SK-N-SH (cell line): ENCODE results near the gene BCL2L15. TPM values are rescaled to one million over a fixed set of nuclear protein-coding genes. Genes with fewer than 3 reads are reported as not detected.

Experiments used
- CTCF ChIA-PET: fragments of 300-600, 350-600 bp; formaldehyde crosslinking; extraction: SDS; loops from one replicate; lab custom pipeline; 2021; lab: Yijun Ruan, JAX
- POLR2A ChIA-PET: fragments of 350-600 bp; sonication (Branson Sonifier 250); formaldehyde crosslinking; extraction: SDS; loops from one replicate; lab custom pipeline; 2020; ENCODE audit warnings: antibody characterized with exemption, inconsistent platforms; lab: Yijun Ruan, JAX
- DNase-seq: peaks from one replicate; pipeline ENCODE4 v3.0.0; 2012
- H2AFZ ChIP-seq: fragments of 200-600 bp; sonication (generic); 2 replicates; pipeline ENCODE4 v1.8.1; 2016; ENCODE audit warnings: antibody characterized with exemption, mild to moderate bottlenecking, low read depth
- H3F3A ChIP-seq: fragments of 200-600 bp; sonication (generic); replicated peaks from 2 replicates; pipeline ENCODE3; 2016; ENCODE audit warnings: antibody characterized with exemption, mild to moderate bottlenecking; ENCODE audit not compliant: insufficient read depth
- H3K27ac ChIP-seq, 2 experiments: fragments of 200-500 bp in 1 of 2; fragments of 200-600 bp in 1 of 2; sonication (Bioruptor generic) in 1 of 2; sonication (generic), shearing (Covaris generic) in 1 of 2; 2 replicates each; pipeline versions ENCODE4 v1.5.1 to v1.6.1; 2014 to 2016; ENCODE audit warnings: low read depth in 2 of 2, inconsistent platforms in 1 of 2, low read length in 1 of 2, mild to moderate bottlenecking in 1 of 2, mixed read lengths in 1 of 2
- H3K27me3 ChIP-seq: fragments of 200-600 bp; sonication (generic), shearing (Covaris generic); 2 replicates; pipeline ENCODE4 v1.6.1; 2016; ENCODE audit warnings: mixed run types; ENCODE audit not compliant: insufficient read depth
- H3K36me3 ChIP-seq, 2 experiments: fragments of 200-500 bp in 1 of 2; fragments of 200-600 bp in 1 of 2; sonication (Bioruptor generic) in 1 of 2; sonication (generic) in 1 of 2; replicated peaks in 1 of 2; 2 replicates each; pipeline versions ENCODE3 to v1.5.1; 2014 to 2016; ENCODE audit warnings: low read length in 1 of 2, mild to moderate bottlenecking in 1 of 2; ENCODE audit not compliant: insufficient read depth in 2 of 2, control insufficient read depth in 1 of 2
- H3K4me1 ChIP-seq, 2 experiments: fragments of 200-500 bp in 1 of 2; fragments of 200-600 bp in 1 of 2; sonication (Bioruptor generic) in 1 of 2; sonication (generic), shearing (Covaris generic) in 1 of 2; 2 replicates each; pipeline versions ENCODE4 v1.5.1 to v1.6.1; 2014 to 2016; ENCODE audit warnings: low read depth in 1 of 2, low read length in 1 of 2, mixed run types in 1 of 2; ENCODE audit not compliant: insufficient read depth in 2 of 2, control insufficient read depth in 1 of 2
- H3K4me2 ChIP-seq: fragments of 200-600 bp; sonication (generic), shearing (Covaris generic); 2 replicates; pipeline ENCODE4 v1.6.1; 2017; ENCODE audit warnings: mixed run types
- H3K4me3 ChIP-seq, 2 experiments: fragments of 200-500 bp in 1 of 2; fragments of 200-600 bp in 1 of 2; sonication (Bioruptor generic) in 1 of 2; sonication (generic), shearing (Covaris generic) in 1 of 2; 2 replicates each; pipeline versions ENCODE4 v1.5.1 to v1.8.1; 2014 to 2016; ENCODE audit warnings: low read depth in 2 of 2, inconsistent platforms in 1 of 2, low read length in 1 of 2, mild to moderate bottlenecking in 1 of 2, mixed read lengths in 1 of 2, moderate library complexity in 1 of 2
- H3K79me2 ChIP-seq: fragments of 200-600 bp; sonication (generic); 2 replicates; pipeline ENCODE4 v1.8.1; 2017; ENCODE audit warnings: mild to moderate bottlenecking; ENCODE audit not compliant: insufficient read depth
- H3K9ac ChIP-seq: fragments of 200-600 bp; sonication (generic); 2 replicates; pipeline ENCODE4 v1.6.1; 2017; ENCODE audit warnings: mixed run types
- H3K9me2 ChIP-seq: fragments of 200-600 bp; sonication (generic); 2 replicates; pipeline ENCODE4 v1.6.1; 2017; ENCODE audit warnings: mixed run types
- H3K9me3 ChIP-seq: fragments of 200-600 bp; sonication (generic); 2 replicates; pipeline ENCODE4 v1.6.1; 2017; ENCODE audit warnings: mixed run types, mild to moderate bottlenecking, moderate library complexity
- H4K20me1 ChIP-seq: fragments of 200-600 bp; sonication (generic); 2 replicates; pipeline ENCODE4 v1.6.1; 2017; ENCODE audit warnings: mild to moderate bottlenecking, mixed run types; ENCODE audit not compliant: insufficient read depth
- CHD2 ChIP-seq: fragments of 150-350 bp; IDR thresholded peaks from 2 replicates; pipeline ENCODE4 v1.6.1; 2018; ENCODE audit warnings: low read length; ENCODE audit not compliant: partially characterized antibody
- ELF1 ChIP-seq: IDR thresholded peaks from 2 replicates; pipeline ENCODE4 v1.4.0; 2012
- EP300 ChIP-seq, 2 experiments: IDR thresholded peaks; 2 replicates each; pipeline versions ENCODE4 v1.4.0 to v1.6.1; 2012; ENCODE audit warnings: borderline replicate concordance in 1 of 2, low read depth in 1 of 2, low read length in 1 of 2
- FOXJ3 ChIP-seq: sonication (generic); formaldehyde crosslinking; IDR thresholded peaks from 2 replicates; pipeline ENCODE4 v1.5.1; 2020; ENCODE audit warnings: mild to moderate bottlenecking, missing genetic modification reagents
- FOXM1 ChIP-seq: IDR thresholded peaks from 2 replicates; pipeline ENCODE4 v1.4.0; 2012; ENCODE audit warnings: low read depth, mild to moderate bottlenecking
- GATA2 ChIP-seq: sonication (generic); formaldehyde crosslinking; IDR thresholded peaks from 2 replicates; pipeline ENCODE4 v1.5.0; 2020; ENCODE audit warnings: mild to moderate bottlenecking, missing genetic modification reagents
- JUND ChIP-seq: IDR thresholded peaks from 2 replicates; pipeline ENCODE4 v1.4.0; 2012
- MEF2A ChIP-seq: IDR thresholded peaks from 2 replicates; pipeline ENCODE4 v1.4.0; 2012; ENCODE audit warnings: low read depth, borderline replicate concordance
- MXI1 ChIP-seq: IDR thresholded peaks from 2 replicates; pipeline ENCODE4 v1.6.1; 2012; ENCODE audit warnings: mild to moderate bottlenecking, low read depth, low read length, improper control_type of control experiment
- NFIC ChIP-seq: IDR thresholded peaks from 2 replicates; pipeline ENCODE4 v1.4.0; 2012; ENCODE audit warnings: borderline replicate concordance
- POLR2AphosphoS5 ChIP-seq: IDR thresholded peaks from 2 replicates; pipeline ENCODE4 v1.6.1; 2012; ENCODE audit warnings: low read depth, low read length
- RCOR1 ChIP-seq: fragments of 150-350 bp; IDR thresholded peaks from 2 replicates; pipeline ENCODE4 v1.6.1; 2017; ENCODE audit warnings: antibody characterized with exemption, low read length
- RFX5 ChIP-seq: IDR thresholded peaks from 2 replicates; pipeline ENCODE4 v1.6.1; 2012; ENCODE audit warnings: mild to moderate bottlenecking, improper control_type of control experiment, low read length
- RXRA ChIP-seq: IDR thresholded peaks from 2 replicates; pipeline ENCODE4 v1.4.0; 2012; ENCODE audit warnings: low read depth, mild to moderate bottlenecking, borderline replicate concordance
- SIN3A ChIP-seq: IDR thresholded peaks from 2 replicates; pipeline ENCODE4 v1.6.1; 2012; ENCODE audit warnings: low read depth, mild to moderate bottlenecking, low read length, moderate library complexity, borderline replicate concordance
- SMC3 ChIP-seq: IDR thresholded peaks from 2 replicates; pipeline ENCODE4 v1.6.1; 2012; ENCODE audit warnings: low read depth, low read length, improper control_type of control experiment
- TCF12 ChIP-seq: IDR thresholded peaks from 2 replicates; pipeline ENCODE4 v1.4.0; 2012
- ZBTB33 ChIP-seq: IDR thresholded peaks from 2 replicates; pipeline ENCODE4 v1.4.0; 2012; ENCODE audit warnings: low read depth, borderline replicate concordance
- WGBS: methylation state at CpG from one replicate; pipeline ENCODE4 v1.1.6; 2017; ENCODE audit warnings: low lambda C conversion rate; 5-methylcytosine and 5-hydroxymethylcytosine counted together
- polyA plus RNA-seq, 3 experiments: library from polyadenylated mRNA; depleted of rRNA; stranded (reverse); fragments of >200 nt; gene quantifications; 2 replicates each; pipeline ENCODE4 v1.2.3, GENCODE V29; 2012
- TF ChIP-seq, protein P1 (sequence below): fragments of 150-350 bp; IDR thresholded peaks from 2 replicates; pipeline ENCODE4 v1.6.1; 2016; ENCODE audit warnings: mild to moderate bottlenecking, low read depth, low read length

Gene BCL2L15
- polyA plus RNA-seq, 1 of the 3 experiments (the other 2 are of a cell fraction): 0.02 TPM

GRCh38 chr1:113850127-113850796 lies 37.1 kb downstream of the BCL2L15 start:
- H3K36me3 ChIP-seq: no peaks in the 10 kb centered on the region
- no peak overlapping the region for H3K4me2 ChIP-seq
- H3K4me3 ChIP-seq: no peak overlapping the region
- H3K27me3 ChIP-seq: no peaks in the 10 kb centered on the region
- H3F3A ChIP-seq: peaks cover 4% of the 10 kb centered on the region
- H3K27ac ChIP-seq: no peak overlapping the region
- H3K9me2 ChIP-seq: no peaks in the 10 kb centered on the region
- no peak for DNase-seq
- H3K79me2 ChIP-seq: no peaks in the 10 kb centered on the region
- TF ChIP-seq CHD2: no peak
- TF ChIP-seq JUND: no peak
- no peak for TF ChIP-seq SMC3
- TF ChIP-seq NFIC: no peak
- TF ChIP-seq GATA2 (CRISPR knock-in tag): no peak
- TF ChIP-seq MEF2A: no peak
- TF ChIP-seq, protein P1, sequence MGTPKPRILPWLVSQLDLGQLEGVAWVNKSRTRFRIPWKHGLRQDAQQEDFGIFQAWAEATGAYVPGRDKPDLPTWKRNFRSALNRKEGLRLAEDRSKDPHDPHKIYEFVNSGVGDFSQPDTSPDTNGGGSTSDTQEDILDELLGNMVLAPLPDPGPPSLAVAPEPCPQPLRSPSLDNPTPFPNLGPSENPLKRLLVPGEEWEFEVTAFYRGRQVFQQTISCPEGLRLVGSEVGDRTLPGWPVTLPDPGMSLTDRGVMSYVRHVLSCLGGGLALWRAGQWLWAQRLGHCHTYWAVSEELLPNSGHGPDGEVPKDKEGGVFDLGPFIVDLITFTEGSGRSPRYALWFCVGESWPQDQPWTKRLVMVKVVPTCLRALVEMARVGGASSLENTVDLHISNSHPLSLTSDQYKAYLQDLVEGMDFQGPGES: no peak
- TF ChIP-seq FOXM1: no peak
- no peak for TF ChIP-seq FOXJ3 (CRISPR knock-in tag)
- TF ChIP-seq POLR2AphosphoS5: no peak
- no peak for TF ChIP-seq SIN3A
- TF ChIP-seq ELF1: no peak
- TF ChIP-seq ZBTB33: no peak
- TF ChIP-seq RXRA: no peak
- TF ChIP-seq MXI1: no peak
- TF ChIP-seq TCF12: no peak
- no peak for TF ChIP-seq RCOR1
- no peak for TF ChIP-seq RFX5
- TF ChIP-seq EP300 (IDR thresholded peaks at IDR 0.05; ENCODE audit: borderline replicate concordance in 1 of 2, low read depth in 1 of 2, low read length in 1 of 2): no peak
- WGBS: 59% methylated on average over 3 of the region's 3 CpGs
- H3K9me3 ChIP-seq: peaks cover 11% of the 10 kb centered on the region
- ChIA-PET CTCF (interaction anchor here (0.6 to 1.3 kb wide), 2 partner anchors 15 to 1206 kb away, joined by 3 to 6 read pairs; no protein-coding TSS in a partner anchor), POLR2A (no interaction called here)
- H2AFZ ChIP-seq: no peak overlapping the region
- H3K4me1 ChIP-seq: peaks cover 0 to 4% of the 10 kb centered on the region in 2 experiments; a peak in 1 of 4 replicates
- no peaks in the 10 kb centered on the region for H4K20me1 ChIP-seq
- no peak overlapping the region for H3K9ac ChIP-seq
